Measurements from ENCODE around the gene C12orf56. TPM values are rescaled to one million over a fixed set of nuclear protein-coding genes. Genes with fewer than 3 reads are reported as not detected.
"Not testable (repeated sequence)": the region's sequence is repeated elsewhere in the genome, so short reads cannot be mapped to it uniquely, and the experiment has no call there.

The C12orf56 gene
- total RNA-seq, 3 donors from 2014 or later, result 0.09 to 0.53 TPM; not detected in 1

- no peaks in the 10 kb centered on the region for H3K4me1 ChIP-seq (ENCODE audit: low read depth)
- ATAC-seq (no peak), DNase-seq (no peak)
- TF ChIP-seq CTCF (IDR thresholded peaks at IDR 0.05), result no peak
- H3K9me3 ChIP-seq, result no peaks in the 10 kb centered on the region
- no peaks in the 10 kb centered on the region for H3K36me3 ChIP-seq (ENCODE audit: low read depth)
- no peak overlapping the region for H3K4me3 ChIP-seq
- intact Hi-C loops (cut with DNase I, micrococcal nuclease), result no loop called here
Measured at GRCh38 chr12:64332296-64332695, 58.3 kb downstream of the C12orf56 start.

- H3K4me1 ChIP-seq (ENCODE audit: low read depth); H3K4me3 ChIP-seq; intact Hi-C loops (cut with DNase I, micrococcal nuclease); ATAC-seq; DNase-seq; H3K9me3 ChIP-seq; H3K36me3 ChIP-seq (ENCODE audit: low read depth): not testable (repeated sequence)
Measured at GRCh38 chr12:64329031-64329710, 61.4 kb downstream of the C12orf56 start.

GRCh38 chr12:64325055-64325454 is 65.5 kb downstream of the C12orf56 start:
- Histone ChIP-seq H3K4me3 (no peak overlapping the region), H3K9me3 (no peaks in the 10 kb centered on the region), H3K36me3 (ENCODE audit: low read depth) (no peaks in the 10 kb centered on the region), H3K4me1 (ENCODE audit: low read depth) (no peaks in the 10 kb centered on the region)
- no peak for ATAC-seq
- TF ChIP-seq CTCF (IDR thresholded peaks at IDR 0.05), result no peak
- intact Hi-C loops (cut with DNase I, micrococcal nuclease), result no loop called here
- no peak for DNase-seq

- no peaks in the 10 kb centered on the region for H3K9me3 ChIP-seq
- no peak for TF ChIP-seq CTCF (IDR thresholded peaks at IDR 0.05)
- no peak for DNase-seq
- no peak for ATAC-seq
- intact Hi-C loops (cut with DNase I, micrococcal nuclease), result no loop called here
- no peaks in the 10 kb centered on the region for H3K4me1 ChIP-seq (ENCODE audit: low read depth)
- H3K4me3 ChIP-seq, result no peak overlapping the region
- no peaks in the 10 kb centered on the region for H3K36me3 ChIP-seq (ENCODE audit: low read depth)
Measured at GRCh38 chr12:64323476-64324225, 66.9 kb downstream of the C12orf56 start.

GRCh38 chr12:64323006-64323405 is 67.6 kb downstream of the C12orf56 start:
- Histone ChIP-seq H3K36me3 (ENCODE audit: low read depth) (no peaks in the 10 kb centered on the region), H3K4me1 (ENCODE audit: low read depth) (no peaks in the 10 kb centered on the region), H3K4me3 (no peak overlapping the region), H3K9me3 (no peaks in the 10 kb centered on the region)
- no peak for DNase-seq
- intact Hi-C loops (cut with DNase I, micrococcal nuclease), result no loop called here
- ATAC-seq, result no peak
- no peak for TF ChIP-seq CTCF (IDR thresholded peaks at IDR 0.05)

- no peak for TF ChIP-seq CTCF (IDR thresholded peaks at IDR 0.05)
- H3K4me3 ChIP-seq, result no peak overlapping the region
- no peaks in the 10 kb centered on the region for H3K4me1 ChIP-seq (ENCODE audit: low read depth)
- no peaks in the 10 kb centered on the region for H3K36me3 ChIP-seq (ENCODE audit: low read depth)
- ATAC-seq, result no peak
- no peaks in the 10 kb centered on the region for H3K9me3 ChIP-seq
- DNase-seq, result no peak
- intact Hi-C loops (cut with DNase I, micrococcal nuclease), result no loop called here
Measured at GRCh38 chr12:64320611-64321010, 69.9 kb downstream of the C12orf56 start.

GRCh38 chr12:64319540-64320225 is 70.9 kb downstream of the C12orf56 start:
- H3K4me1 ChIP-seq (ENCODE audit: low read depth); intact Hi-C loops (cut with DNase I, micrococcal nuclease); DNase-seq; H3K36me3 ChIP-seq (ENCODE audit: low read depth); H3K9me3 ChIP-seq; ATAC-seq; H3K4me3 ChIP-seq: not testable (repeated sequence)
